Body of pancreas (tissue), 4 donors: ENCODE measurements around the gene ADGRG3.

Source experiments
- CTCF ChIP-seq, 7 experiments: fragments of 450-650 bp in 4 of 7; fragments of 200-600 bp in 3 of 7; sonication (generic) in 3 of 7; IDR thresholded peaks; one replicate each; pipeline ENCODE4 v1.5.1; 2016 to 2019; ENCODE audit warnings: antibody characterized with exemption in 7 of 7
- POLR2A ChIP-seq, 3 donors: fragments of 450-650 bp; IDR thresholded peaks; one replicate each; pipeline ENCODE4 v1.6.1; 2016; ENCODE audit warnings: antibody characterized with exemption in 3 of 3, mild to moderate bottlenecking in 2 of 3

- no peak for TF ChIP-seq CTCF (IDR thresholded peaks at IDR 0.05)
- no peak for TF ChIP-seq POLR2A (IDR thresholded peaks at IDR 0.05)
These were observed 43.2 kb downstream of the ADGRG3 start for GRCh38 chr16:57711346-57711745.
